NCI-H1417 (cell line): ENCODE results near the gene ATP5ME.
A peak's percentile ranks its signal among the peaks of the same experiment; 100 is the strongest.
"Not testable (repeated sequence)": the region's sequence is repeated elsewhere in the genome, so short reads cannot be mapped to it uniquely, and the experiment has no call there.

Experiments
- DNase-seq, 3 experiments: peaks; one replicate each; lab custom pipeline; 2025; lab: John Stamatoyannopoulos, UW

ATP5ME gene

GRCh38 chr4:655464-656151 lies 18.5 kb downstream of the ATP5ME start:
- no peak for DNase-seq

GRCh38 chr4:654871-655463 lies 19.1 kb downstream of the ATP5ME start:
- no peak for DNase-seq

- no peak for DNase-seq
These were observed 19.6 kb downstream of the ATP5ME start for GRCh38 chr4:654503-654845.

GRCh38 chr4:653831-654502 lies 20.1 kb downstream of the ATP5ME start:
- DNase-seq: no peak

GRCh38 chr4:653080-653821 lies 20.8 kb downstream of the ATP5ME start:
- no peak for DNase-seq

GRCh38 chr4:651884-652642 lies 22.0 kb downstream of the ATP5ME start:
- peak in 2 of 3 experiments; percentile 23 to 51 for DNase-seq

GRCh38 chr4:650951-651883 lies 22.9 kb downstream of the ATP5ME start:
- peak; percentile 47 to 95 (median 72) for DNase-seq

GRCh38 chr4:650461-650860 lies 23.6 kb downstream of the ATP5ME start:
- DNase-seq: no peak

GRCh38 chr4:649751-650310 lies 24.2 kb downstream of the ATP5ME start:
- no peak for DNase-seq

- no peak for DNase-seq
These were observed 24.8 kb downstream of the ATP5ME start for GRCh38 chr4:649293-649625.

GRCh38 chr4:648579-649292 lies 25.3 kb downstream of the ATP5ME start:
- DNase-seq: peak in 1 of 3 experiments; percentile 86

- DNase-seq: no peak
These were observed 26.6 kb downstream of the ATP5ME start for GRCh38 chr4:647481-647880.

GRCh38 chr4:646460-646859 lies 27.6 kb downstream of the ATP5ME start:
- DNase-seq: no peak

GRCh38 chr4:642366-642765 lies 31.7 kb downstream of the ATP5ME start:
- DNase-seq: not testable (repeated sequence)

GRCh38 chr4:637536-638280 lies 36.4 kb downstream of the ATP5ME start:
- peak in 1 of 3 experiments; percentile 11 for DNase-seq

- no peak for DNase-seq
These were observed 37.4 kb downstream of the ATP5ME start for GRCh38 chr4:636628-637159.

GRCh38 chr4:635851-636627 lies 38.0 kb downstream of the ATP5ME start:
- DNase-seq: no peak
